A549 (cell line): ENCODE data around the gene SSU72. TPM values are rescaled to one million over a fixed set of nuclear protein-coding genes. Genes with fewer than 3 reads are reported as not detected.

Experiments used
- ATAC-seq, 2 experiments: fragments of 200-7000 bp in 1 of 2; fragments of >200 bp in 1 of 2; cut with Nextera tagmentation in 1 of 2; cut with Tn5 transposase in 1 of 2; 3 replicates each; pipeline versions ENCODE4 v1.8.0 to v1.9.1; 2018 to 2020; ENCODE audit warnings: mild to moderate bottlenecking in 1 of 2, moderate library complexity in 1 of 2
- CTCF ChIA-PET: fragments of 300-600 bp; sonication (Branson Sonifier 250); formaldehyde crosslinking; extraction: SDS; loops from one replicate; lab custom pipeline; 2021; ENCODE audit warnings: antibody characterized with exemption, inconsistent platforms; lab: Yijun Ruan, JAX
- POLR2A ChIA-PET: fragments of 350-600 bp; formaldehyde crosslinking; extraction: SDS; loops from one replicate; lab custom pipeline; 2021; ENCODE audit warnings: antibody characterized with exemption, inconsistent platforms; lab: Yijun Ruan, JAX
- DNase-seq, 2 experiments: peaks; one replicate each; pipeline versions ENCODE4 v3.0.0 to v3.0.0-alpha.2; 2011 to 2016; ENCODE audit warnings: low read depth in 1 of 2, low spot score in 1 of 2
- FAIRE-seq: peaks from 2 replicates; lab custom pipeline; 2011; peaks lifted over from hg19 to GRCh38; lab: Jason Lieb, UNC
- H3K27ac ChIP-seq, 2 experiments: fragments of >200 bp; sonication (Bioruptor Twin); formaldehyde crosslinking; 3 replicates each; pipeline ENCODE4 v1.5.1; 2016 to 2017
- H3K4me1 ChIP-seq: fragments of >200 bp; sonication (Bioruptor Twin); formaldehyde crosslinking; 3 replicates; pipeline ENCODE4 v1.6.1; 2016
- H3K4me2 ChIP-seq: fragments of >200 bp; sonication (Bioruptor Twin); formaldehyde crosslinking; 3 replicates; pipeline ENCODE4 v1.6.1; 2016
- H3K4me3 ChIP-seq: fragments of >200 bp; sonication (Bioruptor Twin); formaldehyde crosslinking; 3 replicates; pipeline ENCODE4 v1.5.1; 2016
- H3K9me3 ChIP-seq: fragments of >200 bp; sonication (Bioruptor Twin); formaldehyde crosslinking; 3 replicates; pipeline ENCODE4 v1.6.1; 2016
- CBX2 ChIP-seq: fragments of 200-600 bp; sonication (generic); IDR thresholded peaks from 2 replicates; pipeline ENCODE4 v1.6.1; 2016; ENCODE audit warnings: low read depth, mild to moderate bottlenecking, borderline replicate concordance
- CBX8 ChIP-seq: fragments of 200-600 bp; sonication (generic); IDR thresholded peaks from 2 replicates; pipeline ENCODE4 v1.6.1; 2016
- CHD2 ChIP-seq: fragments of 150-350 bp; IDR thresholded peaks from 2 replicates; pipeline ENCODE4 v1.6.1; 2014; ENCODE audit warnings: low read length; ENCODE audit not compliant: partially characterized antibody
- CHD4 ChIP-seq: fragments of 200-600 bp; sonication (generic); IDR thresholded peaks from 2 replicates; pipeline ENCODE4 v1.6.1; 2016; ENCODE audit warnings: antibody characterized with exemption, mild to moderate bottlenecking, borderline replicate concordance
- EP300 ChIP-seq, 2 experiments: fragments of >200 bp; sonication (Bioruptor Twin); formaldehyde crosslinking; IDR thresholded peaks; 2 replicates in 1 of 2; 3 replicates in 1 of 2; pipeline ENCODE4 v1.6.1; 2016 to 2017
- FOSB ChIP-seq: fragments of 250-450 bp; sonication (Bioruptor Pico); IDR thresholded peaks from 2 replicates; pipeline ENCODE4 v1.5.0; 2020; ENCODE audit warnings: mild to moderate bottlenecking, moderate library complexity
- HOXA7 ChIP-seq: fragments of 250-450 bp; sonication (Bioruptor Pico); IDR thresholded peaks from 2 replicates; pipeline ENCODE4 v1.5.0; 2020; ENCODE audit warnings: mild to moderate bottlenecking, moderate library complexity
- HOXB13 ChIP-seq: fragments of 250-450 bp; sonication (Bioruptor Pico); IDR thresholded peaks from 2 replicates; pipeline ENCODE4 v1.5.0; 2020; ENCODE audit warnings: low read depth, mild to moderate bottlenecking, moderate library complexity
- HOXB5 ChIP-seq: fragments of 250-450 bp; sonication (Bioruptor Pico); IDR thresholded peaks from 2 replicates; pipeline ENCODE4 v1.5.0; 2020; ENCODE audit warnings: mild to moderate bottlenecking, moderate library complexity
- JUNB ChIP-seq: fragments of >200 bp; sonication (Bioruptor Twin); formaldehyde crosslinking; IDR thresholded peaks from 2 replicates; pipeline ENCODE4 v1.6.1; 2016
- KDM1A ChIP-seq: fragments of 200-600 bp; sonication (generic); IDR thresholded peaks from 2 replicates; pipeline ENCODE4 v1.6.1; 2016; ENCODE audit warnings: low read depth, mild to moderate bottlenecking
- KDM5A ChIP-seq: fragments of 200-600 bp; sonication (generic); IDR thresholded peaks from 2 replicates; pipeline ENCODE4 v1.6.1; 2016; ENCODE audit warnings: antibody characterized with exemption, mild to moderate bottlenecking
- MAZ ChIP-seq: fragments of 150-350 bp; IDR thresholded peaks from 2 replicates; pipeline ENCODE4 v1.6.1; 2014; ENCODE audit warnings: antibody characterized with exemption, low read depth, low read length, borderline replicate concordance
- MYC ChIP-seq: IDR thresholded peaks from 2 replicates; pipeline ENCODE4 v1.6.1; 2012; ENCODE audit warnings: mild to moderate bottlenecking, inconsistent platforms, low read length, improper control_type of control experiment, borderline replicate concordance
- PHF8 ChIP-seq: fragments of 200-600 bp; sonication (generic); IDR thresholded peaks from 2 replicates; pipeline ENCODE4 v1.6.1; 2016; ENCODE audit warnings: low read depth, mild to moderate bottlenecking, antibody characterized with exemption, moderate library complexity, borderline replicate concordance
- POLR2A ChIP-seq: IDR thresholded peaks from 2 replicates; pipeline ENCODE4 v1.6.1; 2012; ENCODE audit warnings: mild to moderate bottlenecking, low read length
- RARB ChIP-seq: fragments of 250-450 bp; sonication (Bioruptor Pico); IDR thresholded peaks from 2 replicates; pipeline ENCODE4 v1.8.0; 2021; ENCODE audit warnings: mild to moderate bottlenecking, moderate library complexity
- RCOR1 ChIP-seq: fragments of 150-350 bp; IDR thresholded peaks from 2 replicates; pipeline ENCODE4 v1.6.1; 2014; ENCODE audit warnings: antibody characterized with exemption, low read length, low read depth
- RNF2 ChIP-seq: fragments of 200-600 bp; sonication (generic); IDR thresholded peaks from 2 replicates; pipeline ENCODE4 v1.6.1; 2016; ENCODE audit warnings: low read depth, mild to moderate bottlenecking, antibody characterized with exemption, moderate library complexity, borderline replicate concordance
- SMC3 ChIP-seq: fragments of >200 bp; sonication (Bioruptor Twin); formaldehyde crosslinking; IDR thresholded peaks from 3 replicates; pipeline ENCODE4 v1.6.1; 2018; ENCODE audit warnings: inconsistent platforms
- TP53 ChIP-seq: fragments of 250-450 bp; sonication (Bioruptor Pico); IDR thresholded peaks from 2 replicates; pipeline ENCODE4 v1.5.0; 2021; ENCODE audit warnings: mild to moderate bottlenecking, moderate library complexity
- ZFP36 ChIP-seq: fragments of 450-650 bp; IDR thresholded peaks from 2 replicates; pipeline ENCODE4 v1.6.1; 2014; ENCODE audit warnings: borderline replicate concordance; ENCODE audit not compliant: partially characterized antibody
- ZNF302 ChIP-seq: fragments of 250-450 bp; sonication (Bioruptor Pico); IDR thresholded peaks from 2 replicates; pipeline ENCODE4 v1.9.0; 2021; ENCODE audit warnings: inconsistent platforms, mild to moderate bottlenecking, moderate library complexity
- WGBS: methylation state at CpG from one replicate; pipeline ENCODE4 v1.1.6; 2017; ENCODE audit errors: missing lambda C conversion rate; 5-methylcytosine and 5-hydroxymethylcytosine counted together
- polyA plus RNA-seq, 4 experiments: library from polyadenylated mRNA; depleted of rRNA in 3 of 4; stranded (reverse); fragments of >200 nt; fragmentation: RNase III in 1 of 4; extraction: RNeasy Plus Mini Kit Qiagen cat#74134 plus additional on column Dnase treatment in 1 of 4; gene quantifications; 2 replicates in 3 of 4; 3 replicates in 1 of 4; pipeline ENCODE4 v1.2.3, GENCODE V29; 2011 to 2017
- TF ChIP-seq, protein P1 (sequence below): fragments of 150-350 bp; IDR thresholded peaks from 2 replicates; pipeline ENCODE4 v1.6.1; 2014; ENCODE audit warnings: low read depth, mild to moderate bottlenecking, low read length
- TF ChIP-seq, protein P2 (sequence below): fragments of 450-650 bp; IDR thresholded peaks from 2 replicates; pipeline ENCODE4 v1.6.1; 2014; ENCODE audit warnings: antibody characterized with exemption
- TF ChIP-seq, protein P3 (sequence below): fragments of >200 bp; sonication (Bioruptor Twin); formaldehyde crosslinking; IDR thresholded peaks from 2 replicates; pipeline ENCODE4 v1.6.1; 2016
- TF ChIP-seq, protein P4 (sequence below): IDR thresholded peaks from 2 replicates; pipeline ENCODE4 v1.6.1; 2012

The SSU72 gene
- polyA plus RNA-seq, 2 of the 4 experiments (the other 2 are of a cell fraction), result 75.3 to 101 TPM

DNA sequence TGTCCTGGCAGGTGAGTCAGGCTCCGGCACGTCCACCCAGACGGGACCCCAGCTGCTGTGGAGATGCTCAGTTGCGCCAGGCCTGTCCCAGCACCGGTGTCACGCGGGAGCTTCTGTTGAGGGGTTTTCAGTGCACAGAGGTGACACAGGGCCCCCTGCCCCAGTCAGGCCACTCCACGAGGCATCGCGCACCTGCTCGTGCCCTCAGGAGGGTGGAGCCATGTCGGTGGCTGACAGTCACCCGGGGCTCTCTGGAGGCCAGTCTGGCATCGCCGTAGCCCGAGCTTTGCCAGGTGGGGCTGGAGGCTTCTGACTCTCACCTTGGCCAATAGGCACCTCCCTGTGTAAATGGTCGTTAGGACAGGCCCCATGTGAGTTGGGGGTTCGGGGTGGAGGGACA, 45.3 kb downstream of the SSU72 start:
- no peaks in the 10 kb centered on the region; the same call in 2 of the 3 replicates for H3K9me3 ChIP-seq
- H3K4me1 ChIP-seq, result no peaks in the 10 kb centered on the region
- 100% methylated on average over 1 of the region's 18 CpGs for WGBS
- POLR2A ChIA-PET, result no interaction called here
- TF ChIP-seq EP300 (IDR thresholded peaks at IDR 0.05) (no peak), RARB (CRISPR knock-in tag) (no peak), KDM1A (no peak), CHD2 (no peak), RCOR1 (no peak), KDM5A (no peak), JUNB (no peak), CHD4 (no peak), TP53 (CRISPR knock-in tag) (no peak), FOSB (CRISPR knock-in tag) (no peak)
- TF ChIP-seq, protein P1, sequence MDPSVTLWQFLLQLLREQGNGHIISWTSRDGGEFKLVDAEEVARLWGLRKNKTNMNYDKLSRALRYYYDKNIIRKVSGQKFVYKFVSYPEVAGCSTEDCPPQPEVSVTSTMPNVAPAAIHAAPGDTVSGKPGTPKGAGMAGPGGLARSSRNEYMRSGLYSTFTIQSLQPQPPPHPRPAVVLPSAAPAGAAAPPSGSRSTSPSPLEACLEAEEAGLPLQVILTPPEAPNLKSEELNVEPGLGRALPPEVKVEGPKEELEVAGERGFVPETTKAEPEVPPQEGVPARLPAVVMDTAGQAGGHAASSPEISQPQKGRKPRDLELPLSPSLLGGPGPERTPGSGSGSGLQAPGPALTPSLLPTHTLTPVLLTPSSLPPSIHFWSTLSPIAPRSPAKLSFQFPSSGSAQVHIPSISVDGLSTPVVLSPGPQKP, result no peak
- TF ChIP-seq, protein P2, sequence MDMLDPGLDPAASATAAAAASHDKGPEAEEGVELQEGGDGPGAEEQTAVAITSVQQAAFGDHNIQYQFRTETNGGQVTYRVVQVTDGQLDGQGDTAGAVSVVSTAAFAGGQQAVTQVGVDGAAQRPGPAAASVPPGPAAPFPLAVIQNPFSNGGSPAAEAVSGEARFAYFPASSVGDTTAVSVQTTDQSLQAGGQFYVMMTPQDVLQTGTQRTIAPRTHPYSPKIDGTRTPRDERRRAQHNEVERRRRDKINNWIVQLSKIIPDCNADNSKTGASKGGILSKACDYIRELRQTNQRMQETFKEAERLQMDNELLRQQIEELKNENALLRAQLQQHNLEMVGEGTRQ, result no peak
- TF ChIP-seq, protein P3, sequence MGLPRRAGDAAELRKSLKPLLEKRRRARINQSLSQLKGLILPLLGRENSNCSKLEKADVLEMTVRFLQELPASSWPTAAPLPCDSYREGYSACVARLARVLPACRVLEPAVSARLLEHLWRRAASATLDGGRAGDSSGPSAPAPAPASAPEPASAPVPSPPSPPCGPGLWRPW, result no peak
- no peak overlapping the region for H3K27ac ChIP-seq
- CTCF ChIA-PET, result interaction anchor here (0.8 kb wide), 1 partner anchor 26 kb away, joined by 3 read pairs; no protein-coding TSS in a partner anchor
- H3K4me3 ChIP-seq, result no peak overlapping the region
- ATAC-seq (no peak), DNase-seq (no peak), FAIRE-seq (no peak)
- no peak overlapping the region for H3K4me2 ChIP-seq

DNA sequence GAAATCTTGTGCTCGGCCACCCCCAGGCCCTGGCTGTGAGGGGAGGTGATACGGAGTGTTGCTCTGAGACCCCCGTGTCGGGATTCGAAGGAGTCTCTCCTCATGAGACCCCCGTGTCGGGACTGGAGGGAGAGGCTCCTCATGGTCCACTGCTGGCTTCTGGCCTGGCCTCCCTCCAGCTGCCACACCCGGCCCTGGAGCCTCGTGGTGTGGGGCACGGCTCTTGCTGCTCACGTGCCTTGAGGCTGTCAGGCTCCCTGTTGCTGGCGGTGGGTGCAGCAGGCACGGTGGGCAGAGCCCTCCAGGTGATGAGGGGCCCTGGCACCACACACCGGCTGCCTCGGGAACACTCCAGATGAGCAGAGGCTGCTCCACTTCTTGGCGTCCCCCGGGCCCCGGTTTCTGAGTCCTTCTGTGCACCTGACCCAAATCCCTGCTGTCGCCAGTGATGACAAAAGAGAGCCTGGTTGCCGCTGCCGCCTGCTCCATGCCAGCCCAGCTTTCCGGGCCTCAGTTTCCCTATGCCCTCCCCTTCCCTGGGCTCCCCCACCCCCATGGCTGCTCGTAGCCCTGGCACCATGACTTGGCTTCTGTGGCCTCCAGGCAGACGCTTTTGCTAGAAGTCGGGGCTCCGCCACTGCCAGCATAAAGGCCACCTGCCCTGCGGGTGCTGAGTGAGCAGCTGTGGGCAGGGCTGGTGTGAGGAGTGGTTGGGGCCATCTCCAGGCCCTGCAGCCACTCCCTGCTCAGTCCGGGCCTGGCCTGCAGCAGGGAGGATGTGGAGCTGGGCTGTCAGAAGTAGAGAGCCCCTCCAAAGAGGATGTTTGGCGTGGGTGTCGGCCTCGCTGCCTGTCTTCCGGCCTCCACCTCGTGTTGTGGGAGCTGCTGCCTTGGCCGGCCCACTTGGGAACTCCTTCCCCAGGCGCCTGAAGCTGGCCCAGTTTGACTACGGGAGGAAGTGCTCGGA, 46.1 kb downstream of the SSU72 start:
- 88% methylated on average over 15 of the region's 37 CpGs for WGBS
- H3K4me1 ChIP-seq, result no peaks in the 10 kb centered on the region
- no peak overlapping the region for H3K27ac ChIP-seq
- no peak for FAIRE-seq
- no peak for DNase-seq
- ATAC-seq, result peak in 1 of 2 experiments; percentile 35; a peak in 3 of 6 replicates
- TF ChIP-seq HOXA7 (CRISPR knock-in tag), result no peak
- ChIA-PET CTCF (interaction anchor here (0.8 kb wide), 1 partner anchor 26 kb away, joined by 3 read pairs; no protein-coding TSS in a partner anchor), POLR2A (no interaction called here)
- H3K4me3 ChIP-seq, result no peak overlapping the region
- no peak overlapping the region for H3K4me2 ChIP-seq
- H3K9me3 ChIP-seq, result no peaks in the 10 kb centered on the region; the same call in 2 of the 3 replicates

DNA sequence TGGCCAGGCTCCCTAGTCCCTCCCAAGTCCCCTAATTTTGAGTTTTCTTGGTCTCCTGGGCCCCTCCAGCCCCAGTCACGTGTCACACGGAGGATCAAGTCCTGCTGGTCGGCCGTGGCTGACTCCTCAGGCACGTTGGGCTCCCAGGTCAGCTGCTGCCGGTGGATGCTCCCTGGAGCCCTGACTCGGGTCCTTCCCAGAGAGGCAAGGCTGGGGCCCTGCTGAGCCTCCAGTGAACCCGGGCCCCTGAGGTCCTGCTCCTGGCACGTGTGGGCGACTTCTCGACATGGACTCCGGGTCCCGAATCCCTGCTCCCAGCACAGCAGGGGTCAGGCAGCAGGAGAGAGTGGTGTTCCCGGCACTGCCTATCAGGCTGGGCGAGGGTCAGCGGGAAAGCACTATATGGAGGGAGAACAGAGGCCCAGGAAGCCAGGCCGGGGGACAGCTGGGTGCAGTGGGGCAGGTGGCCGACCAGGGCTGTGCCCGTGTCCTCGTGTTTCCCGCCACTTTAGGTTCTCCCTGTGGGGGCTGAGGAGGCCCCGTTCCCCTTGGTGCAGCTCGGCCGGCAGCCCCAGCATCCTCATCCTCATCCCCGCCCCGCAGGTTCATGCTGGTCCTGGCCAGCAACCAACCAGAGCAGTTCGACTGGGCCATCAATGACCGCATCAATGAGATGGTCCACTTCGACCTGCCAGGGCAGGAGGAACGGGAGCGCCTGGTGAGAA, 47.4 kb downstream of the SSU72 start:
- CTCF ChIA-PET, result interaction anchor here (0.7 kb wide), 1 partner anchor 15 kb away, joined by 3 read pairs; no protein-coding TSS in a partner anchor
- no peak for DNase-seq
- POLR2A ChIA-PET, result no interaction called here
- TF ChIP-seq HOXB13 (CRISPR knock-in tag) (no peak), CBX2 (no peak), CBX8 (no peak), RNF2 (no peak), ZNF302 (CRISPR knock-in tag) (no peak), POLR2A (no peak), MAZ (no peak), SMC3 (no peak), PHF8 (no peak), TP53 (CRISPR knock-in tag) (no peak), HOXB5 (CRISPR knock-in tag) (no peak), ZFP36 (no peak), HOXA7 (CRISPR knock-in tag) (no peak), MYC (no peak)
- TF ChIP-seq, protein P4, sequence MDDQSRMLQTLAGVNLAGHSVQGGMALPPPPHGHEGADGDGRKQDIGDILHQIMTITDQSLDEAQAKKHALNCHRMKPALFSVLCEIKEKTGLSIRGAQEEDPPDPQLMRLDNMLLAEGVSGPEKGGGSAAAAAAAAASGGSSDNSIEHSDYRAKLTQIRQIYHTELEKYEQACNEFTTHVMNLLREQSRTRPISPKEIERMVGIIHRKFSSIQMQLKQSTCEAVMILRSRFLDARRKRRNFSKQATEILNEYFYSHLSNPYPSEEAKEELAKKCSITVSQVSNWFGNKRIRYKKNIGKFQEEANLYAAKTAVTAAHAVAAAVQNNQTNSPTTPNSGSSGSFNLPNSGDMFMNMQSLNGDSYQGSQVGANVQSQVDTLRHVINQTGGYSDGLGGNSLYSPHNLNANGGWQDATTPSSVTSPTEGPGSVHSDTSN, result no peak
- TF ChIP-seq, protein P1, result no peak
- H3K9me3 ChIP-seq, result no peaks in the 10 kb centered on the region; the same call in 2 of the 3 replicates
- no peaks in the 10 kb centered on the region for H3K4me1 ChIP-seq
- no peak overlapping the region for H3K27ac ChIP-seq
- WGBS, result 92% methylated on average over 19 of the region's 31 CpGs
- H3K4me2 ChIP-seq, result no peak overlapping the region
- no peak; a peak in 1 of 6 replicates for ATAC-seq
- no peak overlapping the region for H3K4me3 ChIP-seq
- no peak for FAIRE-seq
